Naive thymus-derived CD8-positive, alpha-beta T cell (primary cell): Measurements from ENCODE around the gene LMO2. TPM values are rescaled to one million over a fixed set of nuclear protein-coding genes. Genes with fewer than 3 reads are reported as not detected.
"Not testable (repeated sequence)": the region's sequence is repeated elsewhere in the genome, so short reads cannot be mapped to it uniquely, and the experiment has no call there.

ENCODE experiments used
- ATAC-seq, 2 donors: fragments of 150-1000 bp; cut with Tn5 transposase in 1 of 2; sonication (Bioruptor Pico), chemical (Tn5 transposase) in 1 of 2; 1 replicate in 1 of 2; 2 replicates in 1 of 2; pipeline ENCODE4 v1.10.0; 2021; ENCODE audit warnings: mild to moderate bottlenecking in 2 of 2, moderate library complexity in 2 of 2
- POLR2A ChIA-PET: fragments of 350-600 bp; sonication (Branson Sonifier 250); formaldehyde crosslinking; loops from one replicate; lab custom pipeline; 2021; ENCODE audit warnings: antibody characterized with exemption; lab: Charles Lee
- DNase-seq, 10 donors: peaks; one replicate each; pipeline versions ENCODE4 v3.0.0 to v3.0.0-alpha.2; 2020 to 2022
- H3K27ac Mint-ChIP-seq, 10 donors: one replicate each; pipeline ENCODE4 v1.8.0; 2020 to 2022; ENCODE audit warnings: mild to moderate bottlenecking in 10 of 10, mixed read lengths in 10 of 10, moderate library complexity in 4 of 10, inconsistent platforms in 1 of 10
- H3K27me3 Mint-ChIP-seq, 5 donors: one replicate each; pipeline ENCODE4 v1.8.0; 2021 to 2022; ENCODE audit warnings: mixed read lengths in 5 of 5
- H3K36me3 Mint-ChIP-seq, 3 donors: one replicate each; pipeline ENCODE4 v1.8.0; 2020 to 2022; ENCODE audit warnings: mixed read lengths in 3 of 3, mild to moderate bottlenecking in 2 of 3, inconsistent platforms in 1 of 3
- H3K4me1 Mint-ChIP-seq, 4 donors: one replicate each; pipeline ENCODE4 v1.8.0; 2021 to 2022; ENCODE audit warnings: mixed read lengths in 4 of 4
- H3K4me3 Mint-ChIP-seq, 10 donors: one replicate each; pipeline ENCODE4 v1.8.0; 2020 to 2022; ENCODE audit warnings: mild to moderate bottlenecking in 10 of 10, mixed read lengths in 10 of 10, moderate library complexity in 6 of 10, inconsistent platforms in 1 of 10
- H3K9me3 Mint-ChIP-seq, 9 donors: one replicate each; pipeline ENCODE4 v1.8.0; 2020 to 2022; ENCODE audit warnings: mixed read lengths in 9 of 9, mild to moderate bottlenecking in 3 of 9, inconsistent platforms in 1 of 9, moderate library complexity in 1 of 9
- polyA plus RNA-seq, 3 donors: library from polyadenylated mRNA; unstranded; fragments of 300-500 nt; fragmentation: Illumina TruSeq; gene quantifications; one replicate each; pipeline ENCODE4 v1.2.3, GENCODE V29; 2021
- total RNA-seq, 8 experiments: library from RNA in 2 of 8; stranded (reverse) in 2 of 8; gene quantifications; one replicate each; pipeline ENCODE4 v1.2.3 and lab custom pipeline; 2021 to 2026

Gene LMO2
- total and polyA plus RNA-seq, 5 experiments from 2014 or later: 0.47 to 0.99 TPM; not detected in 3

DNA sequence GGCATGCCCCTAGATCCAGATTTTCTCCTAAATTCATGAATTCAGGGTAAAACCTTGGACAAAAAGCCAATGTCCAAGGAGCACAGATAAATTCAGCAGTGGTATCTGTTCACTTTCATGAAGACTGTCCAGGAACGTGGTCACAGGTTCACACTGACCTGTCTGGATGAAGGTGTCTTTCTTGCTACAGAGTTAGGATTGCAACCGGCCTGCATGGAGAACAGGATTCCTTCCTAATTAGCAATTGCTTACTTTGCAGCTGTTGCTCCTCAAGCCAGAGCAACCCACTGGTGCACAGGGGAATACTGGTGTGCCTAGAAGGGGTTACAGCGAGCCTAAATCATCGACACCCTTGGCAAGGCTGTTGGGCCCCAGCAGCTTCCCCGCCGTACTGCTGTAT lies 47.6 kb downstream of the LMO2 start:
- H3K4me1 Mint-ChIP-seq: no peaks in the 10 kb centered on the region

GRCh38 chr11:33843018-33843417 lies 48.9 kb downstream of the LMO2 start:
- Mint-ChIP-seq H3K36me3 (no peaks in the 10 kb centered on the region), H3K4me1 (no peaks in the 10 kb centered on the region), H3K4me3 (no peak overlapping the region), H3K27me3 (peaks cover 10 to 49% (median 33%) of the 10 kb centered on the region in 5 donors), H3K27ac (no peak overlapping the region), H3K9me3 (no peaks in the 10 kb centered on the region)
- POLR2A ChIA-PET: no interaction called here
- no peak for ATAC-seq
- no peak for DNase-seq

More for the DNA sequence above, 47.6 kb downstream of the LMO2 start:
- H3K36me3 Mint-ChIP-seq: no peaks in the 10 kb centered on the region
- DNase-seq (no peak), ATAC-seq (no peak)
- POLR2A ChIA-PET: no interaction called here
- no peak overlapping the region for H3K27ac Mint-ChIP-seq
- H3K4me3 Mint-ChIP-seq: no peak overlapping the region
- H3K9me3 Mint-ChIP-seq: no peaks in the 10 kb centered on the region
- H3K27me3 Mint-ChIP-seq: peaks cover 14 to 51% (median 31%) of the 10 kb centered on the region in 5 donors

DNA sequence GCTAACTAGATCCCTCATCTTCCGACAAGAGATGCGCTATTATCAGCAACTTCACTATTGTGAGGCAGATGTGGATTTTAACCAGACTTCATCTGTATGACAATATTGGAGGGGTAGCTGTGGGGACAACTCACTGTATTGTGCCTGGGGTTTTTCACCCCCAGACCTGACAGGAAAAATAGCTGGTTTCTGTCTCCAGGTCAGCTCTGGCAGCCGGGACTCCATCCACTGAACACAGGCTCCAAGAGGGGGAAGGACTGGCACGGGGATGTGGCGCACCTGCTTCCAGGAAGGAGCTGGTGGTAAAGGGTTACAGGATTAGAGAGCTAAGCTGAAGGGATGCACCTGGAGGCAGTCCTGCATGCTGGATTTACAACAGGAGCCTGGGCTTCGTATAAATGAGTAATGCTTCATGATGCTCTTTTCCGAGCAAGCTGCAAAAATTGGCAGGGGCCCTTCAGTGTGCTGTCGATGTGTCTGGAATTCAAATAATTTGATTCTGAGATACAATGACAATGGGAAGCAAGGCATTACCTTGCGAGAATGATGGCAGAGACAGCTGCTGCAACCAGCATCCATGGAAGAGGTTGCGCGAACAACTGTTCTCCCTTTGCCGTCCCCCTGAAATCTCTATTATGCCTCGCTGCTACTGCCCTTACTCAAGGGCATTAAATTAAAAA lies 49.5 kb downstream of the LMO2 start:
- no peak for ATAC-seq
- Mint-ChIP-seq H3K27ac (no peak overlapping the region), H3K4me3 (no peak overlapping the region), H3K27me3 (peaks cover 8 to 44% (median 29%) of the 10 kb centered on the region in 5 donors), H3K4me1 (no peaks in the 10 kb centered on the region), H3K36me3 (no peaks in the 10 kb centered on the region), H3K9me3 (no peaks in the 10 kb centered on the region)
- DNase-seq: no peak
- POLR2A ChIA-PET: no interaction called here

DNA sequence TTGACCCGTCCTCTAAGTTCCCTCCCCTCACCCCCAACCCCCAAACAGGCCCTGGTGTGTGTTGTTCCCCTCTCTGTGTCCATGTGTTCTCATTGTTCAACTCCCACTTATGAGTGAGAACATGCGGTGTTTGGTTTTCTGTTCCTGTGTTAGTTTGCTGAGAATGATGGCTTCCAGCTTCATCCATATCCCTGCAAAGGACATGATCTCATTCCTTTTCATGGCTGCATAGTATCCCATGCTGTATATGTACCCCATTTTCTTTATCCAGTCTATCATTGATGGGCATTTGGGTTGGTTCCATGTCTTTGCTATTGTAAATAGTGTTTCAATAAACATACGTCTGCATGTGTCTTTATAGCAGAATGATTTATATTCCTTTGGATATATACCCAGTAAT lies 53.6 kb downstream of the LMO2 start:
- peaks cover 15 to 50% (median 24%) of the 10 kb centered on the region in 5 donors for H3K27me3 Mint-ChIP-seq
- DNase-seq, H3K27ac Mint-ChIP-seq, ATAC-seq, H3K9me3 Mint-ChIP-seq, POLR2A ChIA-PET, H3K4me3 Mint-ChIP-seq, H3K4me1 Mint-ChIP-seq, H3K36me3 Mint-ChIP-seq: not testable (repeated sequence)

DNA sequence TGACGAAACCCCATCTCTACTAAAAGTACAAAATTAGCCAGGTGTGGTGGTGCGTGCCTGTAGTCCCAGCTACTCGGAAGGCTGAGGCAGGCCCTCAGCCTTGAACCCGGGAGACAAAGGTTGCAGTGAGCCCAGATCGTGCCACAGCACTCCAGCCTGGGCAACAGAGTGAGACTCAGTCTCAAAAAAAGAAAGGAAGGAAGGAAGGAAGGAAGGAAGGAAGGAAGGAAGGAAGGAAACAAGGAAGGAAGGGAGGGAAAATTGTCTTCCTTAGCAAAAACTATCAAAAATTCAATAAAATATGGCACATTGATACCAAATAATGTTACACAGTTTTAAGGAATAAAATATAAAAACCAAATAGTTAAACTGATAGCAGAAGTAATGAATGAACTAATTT lies 54.5 kb downstream of the LMO2 start:
- H3K36me3 Mint-ChIP-seq, DNase-seq, ATAC-seq, H3K4me3 Mint-ChIP-seq, H3K9me3 Mint-ChIP-seq, H3K4me1 Mint-ChIP-seq, POLR2A ChIA-PET, H3K27ac Mint-ChIP-seq: not testable (repeated sequence)
- H3K27me3 Mint-ChIP-seq: peaks cover 23 to 51% (median 25%) of the 10 kb centered on the region in 5 donors

GRCh38 chr11:33835143-33835878 lies 56.6 kb downstream of the LMO2 start:
- Mint-ChIP-seq H3K27ac (no peak overlapping the region), H3K27me3 (peaks cover 22 to 43% (median 27%) of the 10 kb centered on the region in 5 donors), H3K9me3 (no peaks in the 10 kb centered on the region), H3K4me1 (no peaks in the 10 kb centered on the region), H3K36me3 (no peaks in the 10 kb centered on the region), H3K4me3 (no peak overlapping the region)
- DNase-seq (no peak), ATAC-seq (no peak)
- POLR2A ChIA-PET: no interaction called here

DNA sequence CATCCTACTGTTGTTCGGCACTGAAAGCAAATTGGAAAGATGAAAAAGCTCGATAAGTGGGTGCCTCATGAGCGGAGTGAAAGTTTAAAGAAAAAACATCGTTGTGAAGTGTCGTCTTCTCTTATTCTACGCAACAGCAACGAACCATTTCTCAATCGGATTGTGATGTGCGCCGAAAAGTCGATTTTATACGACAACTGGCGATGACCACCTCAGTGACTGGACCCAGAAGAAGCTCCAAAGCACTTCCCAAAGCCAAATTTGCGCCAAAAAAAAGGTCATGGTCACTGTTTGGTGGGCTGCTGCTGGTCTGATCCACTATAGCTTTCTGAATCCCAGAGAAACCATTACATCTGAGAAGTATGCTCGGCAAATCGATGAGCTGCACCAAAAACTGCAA lies 59.2 kb downstream of the LMO2 start:
- H3K36me3 Mint-ChIP-seq: no peaks in the 10 kb centered on the region
- peaks cover 3 to 9% (median 6%) of the 10 kb centered on the region in 4 donors for H3K4me1 Mint-ChIP-seq
- no peaks in the 10 kb centered on the region for H3K9me3 Mint-ChIP-seq
- no peak overlapping the region for H3K27ac Mint-ChIP-seq
- no peak for DNase-seq
- H3K4me3 Mint-ChIP-seq: no peak overlapping the region
- POLR2A ChIA-PET: interaction anchor here (0.5 kb wide), 1 partner anchor 599 kb away, joined by 3 read pairs; no protein-coding TSS in a partner anchor
- H3K27me3 Mint-ChIP-seq: peaks cover 18 to 43% (median 33%) of the 10 kb centered on the region in 5 donors
- no peak for ATAC-seq

GRCh38 chr11:33830903-33831648 lies 60.8 kb downstream of the LMO2 start:
- Mint-ChIP-seq H3K27ac (no peak overlapping the region), H3K4me3 (no peak overlapping the region), H3K4me1 (peaks cover 3 to 9% (median 6%) of the 10 kb centered on the region in 4 donors), H3K27me3 (peaks cover 25 to 44% (median 42%) of the 10 kb centered on the region in 5 donors), H3K36me3 (no peaks in the 10 kb centered on the region), H3K9me3 (no peaks in the 10 kb centered on the region)
- ATAC-seq (no peak), DNase-seq (no peak)
- POLR2A ChIA-PET: no interaction called here

DNA sequence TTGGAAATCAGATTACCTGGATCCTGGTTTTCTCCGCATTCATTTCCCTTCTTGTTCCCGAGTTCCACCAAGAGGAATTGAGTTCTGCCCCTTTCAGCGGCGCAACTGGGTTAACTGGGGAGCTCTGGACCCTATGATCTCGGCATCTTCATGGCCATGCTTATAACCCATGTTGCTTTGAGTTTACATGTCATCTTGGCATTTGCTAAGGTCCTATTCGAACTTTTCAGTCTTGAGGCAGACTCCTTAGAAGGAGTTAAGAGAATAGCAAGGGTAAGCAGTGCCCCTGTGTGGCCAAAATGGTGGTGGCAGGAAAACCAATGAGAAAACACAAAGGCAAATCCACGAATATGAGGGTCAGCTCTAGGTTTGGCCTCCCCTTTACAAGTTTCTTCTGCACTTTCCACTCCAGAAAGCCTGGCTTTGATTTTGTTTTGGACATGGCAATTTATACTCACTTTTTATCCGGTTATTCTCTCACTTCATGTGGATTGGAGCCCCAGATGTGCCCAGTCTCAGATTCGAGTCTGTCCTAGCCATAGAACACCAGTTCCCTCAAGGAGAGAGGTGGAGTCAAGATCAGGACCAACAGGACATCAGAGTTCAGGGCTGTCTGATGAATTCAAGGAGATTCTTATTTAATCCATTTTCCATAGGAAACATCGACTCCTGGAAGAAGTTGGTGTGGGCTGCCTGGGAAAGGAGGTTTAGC lies 62.3 kb downstream of the LMO2 start:
- Mint-ChIP-seq H3K9me3 (no peaks in the 10 kb centered on the region), H3K36me3 (no peaks in the 10 kb centered on the region), H3K4me1 (peaks cover 3 to 9% (median 6%) of the 10 kb centered on the region in 4 donors), H3K4me3 (peak overlapping the region; percentile 68 to 91 (median 84)), H3K27me3 (peaks cover 32 to 52% (median 42%) of the 10 kb centered on the region in 5 donors), H3K27ac (peak overlapping the region in 1 of 10 donors; percentile 24)
- POLR2A ChIA-PET: no interaction called here
- ATAC-seq (peak; percentile 92 to 96), DNase-seq (peak in 9 of 10 donors; percentile 26 to 78 (median 53))

- peak; percentile 48 to 52 for ATAC-seq
- Mint-ChIP-seq H3K27ac (peak overlapping the region in 1 of 10 donors; percentile 11), H3K36me3 (no peaks in the 10 kb centered on the region), H3K4me3 (peak overlapping the region in 6 of 10 donors; percentile 68 to 88 (median 82)), H3K4me1 (peaks cover 3 to 9% (median 6%) of the 10 kb centered on the region in 4 donors), H3K9me3 (no peaks in the 10 kb centered on the region), H3K27me3 (peaks cover 32 to 50% (median 43%) of the 10 kb centered on the region in 5 donors)
- no peak for DNase-seq
- POLR2A ChIA-PET: no interaction called here
Measured at GRCh38 chr11:33828604-33829429, 63.1 kb downstream of the LMO2 start.

DNA sequence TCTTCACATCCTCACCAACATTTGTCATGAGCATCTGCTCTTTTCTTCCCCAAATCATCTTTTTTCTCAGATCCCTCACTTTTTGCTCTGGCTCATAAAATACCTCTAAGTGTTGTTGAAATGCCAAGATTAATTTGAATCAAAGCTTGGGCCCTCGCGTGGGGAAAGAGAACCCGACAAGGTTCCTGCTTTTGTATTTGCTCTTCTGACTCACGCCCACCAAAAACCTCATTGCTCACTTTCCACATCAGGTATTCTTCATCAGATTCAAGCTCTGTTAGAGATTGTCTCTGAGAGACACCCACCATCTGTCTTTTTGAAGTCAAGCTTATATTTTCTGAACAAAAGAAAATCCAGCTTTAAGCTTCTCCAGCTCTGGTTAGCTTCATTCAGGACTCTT lies 64.7 kb downstream of the LMO2 start:
- Mint-ChIP-seq H3K9me3 (no peaks in the 10 kb centered on the region), H3K27ac (no peak overlapping the region), H3K36me3 (no peaks in the 10 kb centered on the region), H3K27me3 (peaks cover 29 to 55% (median 42%) of the 10 kb centered on the region in 5 donors), H3K4me3 (no peak overlapping the region), H3K4me1 (peaks cover 3 to 9% (median 6%) of the 10 kb centered on the region in 4 donors)
- no peak for ATAC-seq
- POLR2A ChIA-PET: no interaction called here
- no peak for DNase-seq
